HepG2 (cell line): Measurements from ENCODE around the gene FAM193A. TPM values are rescaled to one million over a fixed set of nuclear protein-coding genes. Genes with fewer than 3 reads are reported as not detected.

Source experiments
- ASH2L ChIP-seq: fragments of 300-600, 200-600 bp; sonication (generic); IDR thresholded peaks from 2 replicates; pipeline ENCODE4 v1.7.0; 2017; ENCODE audit warnings: low read depth, mild to moderate bottlenecking, moderate library complexity, mixed read lengths, low read length; ENCODE audit not compliant: insufficient read length
- BRD4 ChIP-seq: sonication (generic); formaldehyde crosslinking; IDR thresholded peaks from 2 replicates; pipeline ENCODE4 v1.4.0; 2020; ENCODE audit warnings: missing genetic modification reagents
- CEBPB ChIP-seq: IDR thresholded peaks from 2 replicates; pipeline ENCODE4 v1.6.1; 2011; ENCODE audit warnings: low read depth, low read length, improper control_type of control experiment, borderline replicate concordance
- FOXA3 ChIP-seq: IDR thresholded peaks from 2 replicates; pipeline ENCODE4 v1.6.1; 2016; ENCODE audit warnings: missing genetic modification reagents, missing compliant biosample characterization
- FOXO4 ChIP-seq: sonication (generic); formaldehyde crosslinking; conservative IDR thresholded peaks from 2 replicates; pipeline ENCODE4 v1.8.1; 2023; ENCODE audit warnings: missing genetic modification reagents
- MED13 ChIP-seq: sonication (generic); formaldehyde crosslinking; IDR thresholded peaks from 2 replicates; pipeline ENCODE4 v1.5.0; 2020; ENCODE audit warnings: missing genetic modification reagents
- PRMT3 ChIP-seq: sonication (generic); formaldehyde crosslinking; IDR thresholded peaks from 2 replicates; pipeline ENCODE4 v1.8.1; 2022; ENCODE audit warnings: low read depth, mild to moderate bottlenecking, moderate library complexity, missing genetic modification reagents, borderline replicate concordance
- SALL2 ChIP-seq: sonication (generic); formaldehyde crosslinking; IDR thresholded peaks from 2 replicates; pipeline ENCODE4 v1.8.1; 2023; ENCODE audit warnings: mild to moderate bottlenecking, missing genetic modification reagents, inconsistent platforms
- SOX5 ChIP-seq: IDR thresholded peaks from 2 replicates; pipeline ENCODE4 v1.6.1; 2016; ENCODE audit warnings: borderline replicate concordance
- TFAP4 ChIP-seq: sonication (generic); IDR thresholded peaks from 2 replicates; pipeline ENCODE4 v1.6.1; 2016; ENCODE audit warnings: low read depth, borderline replicate concordance
- TGIF2 ChIP-seq: IDR thresholded peaks from 2 replicates; pipeline ENCODE4 v1.6.1; 2016; ENCODE audit warnings: control low read depth, missing compliant biosample characterization
- U2AF2 ChIP-seq: fragments of 200-400 bp; formaldehyde crosslinking; IDR thresholded peaks from 2 replicates; pipeline ENCODE4 v1.6.1; 2017; ENCODE audit warnings: low read depth, mild to moderate bottlenecking, low read length
- ZBTB7A ChIP-seq: sonication (generic); formaldehyde crosslinking; IDR thresholded peaks from 2 replicates; pipeline ENCODE4 v1.8.0; 2022; ENCODE audit warnings: mild to moderate bottlenecking, missing genetic modification reagents
- ZC3H13 ChIP-seq: sonication (generic); formaldehyde crosslinking; IDR thresholded peaks from 2 replicates; pipeline ENCODE4 v1.8.1; 2023; ENCODE audit warnings: mild to moderate bottlenecking, missing genetic modification reagents, moderate library complexity
- ZFP91 ChIP-seq: sonication (generic); formaldehyde crosslinking; IDR thresholded peaks from 2 replicates; pipeline ENCODE4 v1.9.0; 2022; ENCODE audit warnings: missing genetic modification reagents, mild to moderate bottlenecking, borderline replicate concordance
- ZHX2 ChIP-seq, 2 experiments: sonication (generic) in 1 of 2; formaldehyde crosslinking in 1 of 2; IDR thresholded peaks; 2 replicates each; pipeline versions ENCODE4 v1.6.1 to v1.9.0; 2014 to 2022; ENCODE audit warnings: antibody characterized with exemption in 1 of 2, borderline replicate concordance in 1 of 2, inconsistent platforms in 1 of 2, low read depth in 1 of 2, missing genetic modification reagents in 1 of 2
- ZNF143 ChIP-seq: sonication (generic); formaldehyde crosslinking; IDR thresholded peaks from 2 replicates; pipeline ENCODE4 v1.4.0; 2020; ENCODE audit warnings: missing genetic modification reagents
- ZNF616 ChIP-seq: sonication (generic); formaldehyde crosslinking; IDR thresholded peaks from 2 replicates; pipeline ENCODE4 v1.5.0; 2020; ENCODE audit warnings: low read depth, mild to moderate bottlenecking, missing genetic modification reagents
- ZNF777 ChIP-seq: sonication (generic); formaldehyde crosslinking; IDR thresholded peaks from 2 replicates; pipeline ENCODE4 v1.4.0; 2020; ENCODE audit warnings: missing genetic modification reagents
- polyA plus RNA-seq, 8 experiments: library from polyadenylated mRNA; depleted of rRNA in 3 of 8; stranded (reverse) in 7 of 8; unstranded in 1 of 8; fragments of >200 nt; fragmentation: Illumina TruSeq in 4 of 8; extraction: Trizol in 4 of 8; gene quantifications; 2 replicates each; pipeline versions ENCODE4 v1.2.1 to v1.2.3, GENCODE V29; 2011 to 2016; ENCODE audit warnings: low read depth in 4 of 8, missing spikeins in 1 of 8, mixed read lengths in 1 of 8; ENCODE audit not compliant: insufficient read depth in 1 of 8
- total RNA-seq, 5 experiments: library from RNA; depleted of rRNA; stranded (reverse); fragments of >200 nt; fragmentation: Illumina TruSeq; extraction: Trizol; gene quantifications; 2 replicates each; pipeline ENCODE4 v1.2.3, GENCODE V29; 2016; ENCODE audit warnings: low read depth in 1 of 5

FAM193A gene
- total and polyA plus RNA-seq, 2 of the 13 experiments (the other 11 are each of a cell fraction or from before 2014, with no cell fraction given) = 5.7 to 8.7 TPM

GRCh38 chr4:2761035-2761923 lies 224.8 kb downstream of the FAM193A start (continued):
- TF ChIP-seq ZFP91 (CRISPR knock-in tag) = peak; percentile 76; the same call in 1 of the 2 replicates
- no peak for TF ChIP-seq FOXO4 (CRISPR knock-in tag)
- TF ChIP-seq CEBPB = no peak
- no peak for TF ChIP-seq ZBTB7A (CRISPR knock-in tag)
- no peak for TF ChIP-seq U2AF2
- TF ChIP-seq ZNF777 (CRISPR knock-in tag) = peak; percentile 89
- TF ChIP-seq TGIF2 = 0 out of 2 replicates have a peak, but pooled peaks have one; percentile 48
- no peak for TF ChIP-seq SALL2
- no peak for TF ChIP-seq BRD4 (CRISPR knock-in tag)
- TF ChIP-seq MED13 (CRISPR knock-in tag) = no peak
- no peak for TF ChIP-seq ZNF616 (CRISPR knock-in tag)
- no peak for TF ChIP-seq ZC3H13 (CRISPR knock-in tag)
- TF ChIP-seq ASH2L = peak; percentile 41
- no peak for TF ChIP-seq ZHX2 (IDR thresholded peaks at IDR 0.05; ENCODE audit: low read depth)
- no peak for TF ChIP-seq ZHX2 (CRISPR knock-in tag; IDR thresholded peaks at IDR 0.05; ENCODE audit: borderline replicate concordance)
- TF ChIP-seq ZNF143 (CRISPR knock-in tag) = no peak
- TF ChIP-seq SOX5 (CRISPR knock-in tag) = peak; percentile 55; the same call in 1 of the 2 replicates
- TF ChIP-seq PRMT3 (CRISPR knock-in tag) = no peak
- peak; percentile 76 for TF ChIP-seq FOXA3 (CRISPR knock-in tag)
- peak; percentile 6; the same call in 1 of the 2 replicates for TF ChIP-seq TFAP4
